Fibroblast of lung (primary cell): ENCODE results near the gene ITFG2. TPM values are rescaled to one million over a fixed set of nuclear protein-coding genes. Genes with fewer than 3 reads are reported as not detected.
A peak's percentile ranks its signal among the peaks of the same experiment; 100 is the strongest.

Source experiments
- DNase-seq, 2 donors: peaks; one replicate each; pipeline versions ENCODE4 v3.0.0 to v3.0.0-alpha.2; 2010; ENCODE audit warnings: low read depth in 2 of 2
- H2AFZ ChIP-seq: 2 replicates; pipeline ENCODE4 v1.5.1; 2012; ENCODE audit warnings: low read length, control low read depth, inconsistent platforms
- H3K27ac ChIP-seq: 2 replicates; pipeline ENCODE4 v1.5.1; 2011; ENCODE audit warnings: low read length, control low read depth; ENCODE audit not compliant: insufficient read depth
- H3K27me3 ChIP-seq: 2 replicates; pipeline ENCODE4 v1.5.1; 2011; ENCODE audit warnings: mild to moderate bottlenecking, low read length; ENCODE audit not compliant: control insufficient read depth, insufficient read depth
- H3K36me3 ChIP-seq: 2 replicates; pipeline ENCODE4 v1.5.1; 2011; ENCODE audit warnings: low read length; ENCODE audit not compliant: control insufficient read depth, insufficient read depth
- H3K4me1 ChIP-seq: 2 replicates; pipeline ENCODE4 v1.5.1; 2011; ENCODE audit warnings: low read length; ENCODE audit not compliant: control insufficient read depth, insufficient read depth; ENCODE audit errors: extremely low read depth
- H3K4me2 ChIP-seq: 2 replicates; pipeline ENCODE4 v1.5.1; 2011; ENCODE audit warnings: low read length, control low read depth; ENCODE audit not compliant: insufficient read depth; ENCODE audit errors: extremely low read depth
- H3K4me3 ChIP-seq, 4 experiments: fragments of 200-600 bp in 1 of 4; sonication (generic) in 1 of 4; replicated peaks in 1 of 4; 2 replicates each; pipeline ENCODE4 v1.5.1; 2011 to 2016; ENCODE audit warnings: low read length in 4 of 4, low read depth in 3 of 4, mild to moderate bottlenecking in 3 of 4, control low read depth in 2 of 4, inconsistent platforms in 1 of 4, mixed read lengths in 1 of 4; ENCODE audit not compliant: insufficient read depth in 1 of 4; ENCODE audit errors: control extremely low read depth in 1 of 4
- H3K79me2 ChIP-seq: 2 replicates; pipeline ENCODE4 v1.5.1; 2012; ENCODE audit warnings: mild to moderate bottlenecking, low read length, inconsistent platforms; ENCODE audit not compliant: control insufficient read depth, insufficient read depth
- H3K9ac ChIP-seq: 2 replicates; pipeline ENCODE4 v1.5.1; 2011; ENCODE audit warnings: mild to moderate bottlenecking, low read length, control low read depth; ENCODE audit not compliant: insufficient read depth
- H3K9me3 ChIP-seq: 2 replicates; pipeline ENCODE4 v1.5.1; 2012; ENCODE audit warnings: low read depth, low read length; ENCODE audit not compliant: control insufficient read depth, insufficient read depth
- H4K20me1 ChIP-seq: 2 replicates; pipeline ENCODE4 v1.5.1; 2011; ENCODE audit warnings: low read length; ENCODE audit not compliant: control insufficient read depth, insufficient read depth; ENCODE audit errors: extremely low read depth
- CTCF ChIP-seq, 2 donors: IDR thresholded peaks in 1 of 2; conservative IDR thresholded peaks in 1 of 2; 1 replicate in 1 of 2; 2 replicates in 1 of 2; pipeline ENCODE4 v1.5.1; 2011 to 2012; ENCODE audit warnings: low read length in 2 of 2, control low read depth in 1 of 2, inconsistent platforms in 1 of 2, low read depth in 1 of 2, mild to moderate bottlenecking in 1 of 2
- EZH2 ChIP-seq: IDR thresholded peaks from 2 replicates; pipeline ENCODE4 v1.5.1; 2012; ENCODE audit warnings: low read length, control low read depth, mild to moderate bottlenecking; ENCODE audit errors: missing control alignments
- polyA plus RNA-seq, 2 donors: library from polyadenylated mRNA; depleted of rRNA in 1 of 2; stranded (reverse) in 1 of 2; unstranded in 1 of 2; fragments of >200 nt; gene quantifications; 2 replicates each; pipeline ENCODE4 v1.2.1, GENCODE V29; 2011 to 2012; ENCODE audit warnings: missing spikeins in 1 of 2
- total RNA-seq: library from RNA; depleted of rRNA; stranded (reverse); fragments of >200 nt; gene quantifications from 2 replicates; pipeline ENCODE4 v1.2.1, GENCODE V29; 2014

Gene ITFG2
- total and polyA plus RNA-seq, 2 donors (not counting 1 experiment from before 2014, with no cell fraction given) = 13.5 to 18.2 TPM

GRCh38 chr12:2853626-2854025, 41.2 kb downstream of the ITFG2 start:
- Histone ChIP-seq H4K20me1 (no peaks in the 10 kb centered on the region), H3K9me3 (no peaks in the 10 kb centered on the region), H3K27me3 (no peaks in the 10 kb centered on the region), H3K27ac (no peak overlapping the region), H3K4me2 (peak overlapping the region; percentile 68), H3K79me2 (no peaks in the 10 kb centered on the region), H2AFZ (no peak overlapping the region), H3K4me3 (no peak overlapping the region), H3K9ac (no peak overlapping the region), H3K36me3 (no peaks in the 10 kb centered on the region), H3K4me1 (peaks cover 8% of the 10 kb centered on the region)
- DNase-seq = peak; percentile 63 to 72
- TF ChIP-seq EZH2 (no peak), CTCF (conservative IDR thresholded peaks at IDR 0.05 in 1 of 2, IDR thresholded peaks at IDR 0.05 in 1 of 2; ENCODE audit: low read depth in 1 of 2, low read length in 2 of 2) (peak; percentile 86 to 92)

GRCh38 chr12:2854669-2855453, 42.4 kb downstream of the ITFG2 start:
- Histone ChIP-seq H3K79me2 (no peaks in the 10 kb centered on the region), H2AFZ (no peak overlapping the region), H3K9ac (no peak overlapping the region), H3K27ac (no peak overlapping the region), H3K4me1 (peaks cover 5% of the 10 kb centered on the region), H3K36me3 (no peaks in the 10 kb centered on the region), H3K4me3 (no peak overlapping the region), H3K4me2 (no peak overlapping the region), H3K9me3 (no peaks in the 10 kb centered on the region), H4K20me1 (no peaks in the 10 kb centered on the region), H3K27me3 (no peaks in the 10 kb centered on the region)
- DNase-seq = no peak
- TF ChIP-seq CTCF (conservative IDR thresholded peaks at IDR 0.05 in 1 of 2, IDR thresholded peaks at IDR 0.05 in 1 of 2; ENCODE audit: low read depth in 1 of 2, low read length in 2 of 2) (no peak), EZH2 (no peak)

GRCh38 chr12:2855546-2855945, 43.1 kb downstream of the ITFG2 start:
- Histone ChIP-seq H3K27ac (no peak overlapping the region), H3K4me3 (no peak overlapping the region), H3K27me3 (no peaks in the 10 kb centered on the region), H3K9me3 (no peaks in the 10 kb centered on the region), H4K20me1 (no peaks in the 10 kb centered on the region), H3K36me3 (no peaks in the 10 kb centered on the region), H3K4me1 (peaks cover 3% of the 10 kb centered on the region), H3K79me2 (no peaks in the 10 kb centered on the region), H3K9ac (no peak overlapping the region), H2AFZ (no peak overlapping the region), H3K4me2 (no peak overlapping the region)
- no peak for DNase-seq
- TF ChIP-seq EZH2 = no peak
- TF ChIP-seq CTCF (conservative IDR thresholded peaks at IDR 0.05 in 1 of 2, IDR thresholded peaks at IDR 0.05 in 1 of 2; ENCODE audit: low read depth in 1 of 2, low read length in 2 of 2) = no peak
